Left lobe of liver (tissue), 2 donors: ENCODE data around the gene IL21R. TPM values are rescaled to one million over a fixed set of nuclear protein-coding genes. Genes with fewer than 3 reads are reported as not detected.

Experiments
- ATAC-seq: fragments of 200-7000 bp; cut with Tn5 transposase; one replicate; pipeline ENCODE4 v1.9.1; 2020; ENCODE audit warnings: mild to moderate bottlenecking, moderate library complexity
- DNase-seq: peaks from one replicate; pipeline ENCODE4 v3.0.0-alpha.2; 2020; ENCODE audit warnings: low spot score
- total RNA-seq: library from RNA; stranded (reverse); gene quantifications from one replicate; pipeline ENCODE4 v1.2.1, GENCODE V29; 2021
- donor health status: DM: no; HTN: no; CAD: no; lungs with moderate emphysema.
- donor health status: DM: no; HTN: yes; CAD: no.

The IL21R gene
- 0.33 TPM for total RNA-seq

DNA sequence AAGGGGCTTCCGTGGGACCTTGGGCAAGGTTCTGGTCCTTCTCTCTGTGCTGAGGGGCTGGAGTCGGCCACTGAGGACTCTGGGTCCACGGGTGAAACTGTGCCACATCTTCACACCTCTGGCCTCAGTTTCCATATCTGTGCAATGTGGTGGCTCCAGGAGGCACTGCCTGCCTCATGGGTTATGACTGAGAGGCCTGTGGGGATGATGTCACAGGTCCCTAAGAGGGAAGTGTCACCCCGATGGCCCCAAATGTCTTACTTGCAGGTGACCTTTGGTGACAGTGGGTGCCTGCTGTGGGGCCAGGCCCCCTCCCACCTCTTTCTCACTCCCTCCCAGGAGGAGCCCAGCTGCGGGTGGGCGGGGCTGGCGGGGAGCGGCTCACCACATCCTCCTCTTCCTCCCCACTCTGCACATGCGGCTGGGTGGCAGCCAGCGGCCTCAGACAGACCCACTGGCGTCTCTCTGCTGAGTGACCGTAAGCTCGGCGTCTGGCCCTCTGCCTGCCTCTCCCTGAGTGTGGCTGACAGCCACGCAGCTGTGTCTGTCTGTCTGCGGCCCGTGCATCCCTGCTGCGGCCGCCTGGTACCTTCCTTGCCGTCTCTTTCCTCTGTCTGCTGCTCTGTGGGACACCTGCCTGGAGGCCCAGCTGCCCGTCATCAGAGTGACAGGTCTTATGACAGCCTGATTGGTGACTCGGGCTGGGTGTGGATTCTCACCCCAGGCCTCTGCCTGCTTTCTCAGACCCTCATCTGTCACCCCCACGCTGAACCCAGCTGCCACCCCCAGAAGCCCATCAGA, at the start of gene IL21R:
Gene IL21R, plus strand, starts transcription at position 407 of the 801 bp plus-strand sequence. CDS start 27,898 bp downstream, outside the sequence.
- DNase-seq, result peak; percentile 56
- peak; percentile 75 for ATAC-seq

DNA sequence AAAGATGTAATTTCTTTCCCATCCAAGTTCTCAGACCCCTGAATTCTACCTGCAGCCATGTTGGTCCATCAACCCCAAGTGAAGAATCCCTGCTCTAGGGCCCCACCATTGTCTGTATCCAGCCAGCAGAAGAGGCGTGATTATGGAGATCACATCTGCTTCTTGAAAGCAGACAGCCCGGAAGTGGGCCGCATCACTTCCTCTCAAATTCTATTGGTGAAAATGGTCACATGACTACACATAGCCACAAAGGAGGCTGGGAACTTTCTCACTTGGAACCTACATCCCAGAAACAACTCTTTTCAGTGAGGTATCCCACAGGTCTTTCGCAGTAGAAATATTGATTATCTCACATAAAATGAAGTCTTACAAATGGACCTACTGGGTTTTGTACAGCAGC, 48.1 kb upstream of the IL21R start:
- DNase-seq, result no peak
- ATAC-seq, result no peak

DNA sequence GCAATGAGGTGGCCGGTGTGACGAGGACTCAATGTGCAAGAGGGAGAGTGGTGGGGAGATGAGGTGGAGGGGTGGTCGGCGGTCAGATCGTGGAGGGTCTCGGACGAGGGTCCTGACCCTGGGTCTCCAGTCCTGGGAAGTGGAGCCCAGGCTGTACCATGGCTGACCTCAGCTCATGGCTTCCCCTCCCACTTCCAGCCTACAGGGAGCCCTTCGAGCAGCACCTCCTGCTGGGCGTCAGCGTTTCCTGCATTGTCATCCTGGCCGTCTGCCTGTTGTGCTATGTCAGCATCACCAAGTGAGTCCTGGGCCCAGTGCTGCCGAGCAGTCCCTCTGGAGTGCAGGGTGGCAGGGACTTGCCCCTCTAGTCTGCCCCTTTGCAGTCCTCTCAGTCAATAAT, 46.4 kb upstream of the IL21R start:
- ATAC-seq (peak; percentile 82), DNase-seq (no peak)

DNA sequence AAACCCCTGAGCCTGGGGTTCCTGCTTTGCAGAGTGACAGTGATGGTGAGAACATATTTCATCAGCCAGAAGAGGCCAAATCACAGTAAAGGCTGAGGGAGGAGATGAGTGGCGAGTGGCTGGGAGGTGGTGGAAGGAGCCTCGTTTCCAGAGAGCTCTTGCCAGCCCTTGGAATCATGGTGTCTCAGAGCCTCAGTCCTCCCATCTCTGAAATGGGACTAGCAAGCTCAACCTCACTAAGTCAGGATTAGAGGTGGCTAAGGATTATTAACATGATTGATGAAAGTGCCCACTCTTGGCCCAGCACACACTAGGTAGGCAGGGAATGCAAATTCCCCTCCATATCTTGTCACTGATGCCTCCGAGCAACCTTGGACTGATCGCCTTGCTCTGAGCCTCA, 45.2 kb upstream of the IL21R start:
- no peak for DNase-seq
- no peak for ATAC-seq

DNA sequence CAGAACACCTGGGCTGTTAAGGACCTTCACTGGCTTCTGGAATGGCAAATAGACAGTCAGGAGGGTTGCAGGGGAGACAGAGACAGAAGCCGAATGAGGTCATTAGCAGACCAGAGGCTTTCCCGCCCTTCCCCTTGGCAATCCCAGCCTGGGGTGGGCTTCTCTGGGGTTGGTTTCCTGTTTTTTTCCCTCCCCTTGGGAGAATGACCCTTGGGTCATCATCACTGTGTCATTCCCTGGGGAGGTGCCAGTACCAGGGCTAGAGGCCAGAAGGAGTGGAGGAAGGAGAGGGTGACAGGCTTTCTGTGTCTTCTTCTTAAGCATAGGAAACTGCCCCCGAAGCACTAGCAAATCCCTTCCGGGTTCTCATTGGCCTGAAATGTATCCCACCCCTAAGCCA, 42.9 kb upstream of the IL21R start:
- ATAC-seq (no peak), DNase-seq (no peak)

DNA sequence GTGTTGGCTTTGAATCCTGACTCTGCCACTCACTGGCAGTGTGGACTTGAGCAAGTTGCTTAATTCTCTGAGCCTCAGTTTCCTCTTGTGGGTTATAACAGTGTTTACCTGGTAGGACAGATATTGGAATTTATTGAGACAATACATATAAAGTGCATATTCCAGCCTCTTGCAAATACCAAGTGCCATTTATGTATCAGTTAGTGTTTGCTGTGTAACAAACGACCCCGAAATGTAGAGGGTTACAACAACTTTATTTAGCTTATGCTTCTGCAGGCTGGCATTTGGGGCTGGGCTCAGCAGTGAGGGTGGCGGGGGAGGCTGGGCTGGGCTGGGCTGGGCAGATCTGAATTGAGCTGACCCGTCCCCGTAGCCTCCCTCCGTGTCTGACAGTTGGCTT, 42.4 kb upstream of the IL21R start:
- ATAC-seq (no peak), DNase-seq (no peak)

DNA sequence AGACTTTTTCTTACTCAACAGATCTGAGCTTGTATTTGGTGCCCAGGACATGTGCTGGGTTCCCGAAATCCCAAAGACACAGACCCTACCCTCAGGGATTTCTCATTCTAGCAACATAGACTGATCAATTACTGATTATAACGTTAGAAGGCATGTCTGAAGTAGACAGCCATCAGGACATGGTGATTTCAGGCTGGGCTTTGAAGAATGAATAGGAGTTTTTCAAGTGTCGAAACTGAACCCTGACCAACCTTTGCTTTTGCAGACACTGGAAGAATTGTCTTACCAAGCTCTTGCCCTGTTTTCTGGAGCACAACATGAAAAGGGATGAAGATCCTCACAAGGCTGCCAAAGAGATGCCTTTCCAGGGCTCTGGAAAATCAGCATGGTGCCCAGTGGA, 40.0 kb upstream of the IL21R start:
- DNase-seq (no peak), ATAC-seq (no peak)

DNA sequence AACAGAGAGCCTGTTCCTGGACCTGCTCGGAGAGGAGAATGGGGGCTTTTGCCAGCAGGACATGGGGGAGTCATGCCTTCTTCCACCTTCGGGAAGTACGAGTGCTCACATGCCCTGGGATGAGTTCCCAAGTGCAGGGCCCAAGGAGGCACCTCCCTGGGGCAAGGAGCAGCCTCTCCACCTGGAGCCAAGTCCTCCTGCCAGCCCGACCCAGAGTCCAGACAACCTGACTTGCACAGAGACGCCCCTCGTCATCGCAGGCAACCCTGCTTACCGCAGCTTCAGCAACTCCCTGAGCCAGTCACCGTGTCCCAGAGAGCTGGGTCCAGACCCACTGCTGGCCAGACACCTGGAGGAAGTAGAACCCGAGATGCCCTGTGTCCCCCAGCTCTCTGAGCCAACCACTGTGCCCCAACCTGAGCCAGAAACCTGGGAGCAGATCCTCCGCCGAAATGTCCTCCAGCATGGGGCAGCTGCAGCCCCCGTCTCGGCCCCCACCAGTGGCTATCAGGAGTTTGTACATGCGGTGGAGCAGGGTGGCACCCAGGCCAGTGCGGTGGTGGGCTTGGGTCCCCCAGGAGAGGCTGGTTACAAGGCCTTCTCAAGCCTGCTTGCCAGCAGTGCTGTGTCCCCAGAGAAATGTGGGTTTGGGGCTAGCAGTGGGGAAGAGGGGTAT, 39.3 kb upstream of the IL21R start:
- ATAC-seq (no peak), DNase-seq (peak; percentile 49)

DNA sequence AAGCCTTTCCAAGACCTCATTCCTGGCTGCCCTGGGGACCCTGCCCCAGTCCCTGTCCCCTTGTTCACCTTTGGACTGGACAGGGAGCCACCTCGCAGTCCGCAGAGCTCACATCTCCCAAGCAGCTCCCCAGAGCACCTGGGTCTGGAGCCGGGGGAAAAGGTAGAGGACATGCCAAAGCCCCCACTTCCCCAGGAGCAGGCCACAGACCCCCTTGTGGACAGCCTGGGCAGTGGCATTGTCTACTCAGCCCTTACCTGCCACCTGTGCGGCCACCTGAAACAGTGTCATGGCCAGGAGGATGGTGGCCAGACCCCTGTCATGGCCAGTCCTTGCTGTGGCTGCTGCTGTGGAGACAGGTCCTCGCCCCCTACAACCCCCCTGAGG, 38.7 kb upstream of the IL21R start:
- peak; percentile 53 for DNase-seq
- ATAC-seq, result peak; percentile 4

DNA sequence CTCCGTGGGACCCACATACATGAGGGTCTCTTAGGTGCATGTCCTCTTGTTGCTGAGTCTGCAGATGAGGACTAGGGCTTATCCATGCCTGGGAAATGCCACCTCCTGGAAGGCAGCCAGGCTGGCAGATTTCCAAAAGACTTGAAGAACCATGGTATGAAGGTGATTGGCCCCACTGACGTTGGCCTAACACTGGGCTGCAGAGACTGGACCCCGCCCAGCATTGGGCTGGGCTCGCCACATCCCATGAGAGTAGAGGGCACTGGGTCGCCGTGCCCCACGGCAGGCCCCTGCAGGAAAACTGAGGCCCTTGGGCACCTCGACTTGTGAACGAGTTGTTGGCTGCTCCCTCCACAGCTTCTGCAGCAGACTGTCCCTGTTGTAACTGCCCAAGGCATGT, 38.2 kb upstream of the IL21R start:
- peak; percentile 80 for ATAC-seq
- DNase-seq, result peak; percentile 99

DNA sequence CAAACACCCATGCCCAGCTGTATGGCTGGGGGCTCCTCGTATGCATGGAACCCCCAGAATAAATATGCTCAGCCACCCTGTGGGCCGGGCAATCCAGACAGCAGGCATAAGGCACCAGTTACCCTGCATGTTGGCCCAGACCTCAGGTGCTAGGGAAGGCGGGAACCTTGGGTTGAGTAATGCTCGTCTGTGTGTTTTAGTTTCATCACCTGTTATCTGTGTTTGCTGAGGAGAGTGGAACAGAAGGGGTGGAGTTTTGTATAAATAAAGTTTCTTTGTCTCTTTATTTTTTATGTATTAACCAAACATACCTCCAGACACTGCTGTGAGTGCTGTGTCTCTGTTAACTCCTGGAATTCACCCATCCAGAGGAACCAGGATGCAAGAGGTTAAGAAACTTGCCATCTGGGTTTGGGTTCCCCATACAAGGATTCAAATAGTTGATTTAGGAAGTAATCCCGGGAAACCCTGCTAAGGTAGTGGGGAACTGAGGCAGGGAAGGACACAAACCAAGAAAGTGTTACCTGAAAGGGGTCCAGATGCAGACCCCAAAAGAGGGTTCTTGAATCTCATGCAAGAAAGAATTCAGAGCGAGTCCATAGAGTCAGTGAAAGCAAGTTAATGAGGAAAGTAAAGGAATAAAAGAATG, 37.4 kb upstream of the IL21R start:
- peak; percentile 73 for ATAC-seq
- peak; percentile 87 for DNase-seq

DNA sequence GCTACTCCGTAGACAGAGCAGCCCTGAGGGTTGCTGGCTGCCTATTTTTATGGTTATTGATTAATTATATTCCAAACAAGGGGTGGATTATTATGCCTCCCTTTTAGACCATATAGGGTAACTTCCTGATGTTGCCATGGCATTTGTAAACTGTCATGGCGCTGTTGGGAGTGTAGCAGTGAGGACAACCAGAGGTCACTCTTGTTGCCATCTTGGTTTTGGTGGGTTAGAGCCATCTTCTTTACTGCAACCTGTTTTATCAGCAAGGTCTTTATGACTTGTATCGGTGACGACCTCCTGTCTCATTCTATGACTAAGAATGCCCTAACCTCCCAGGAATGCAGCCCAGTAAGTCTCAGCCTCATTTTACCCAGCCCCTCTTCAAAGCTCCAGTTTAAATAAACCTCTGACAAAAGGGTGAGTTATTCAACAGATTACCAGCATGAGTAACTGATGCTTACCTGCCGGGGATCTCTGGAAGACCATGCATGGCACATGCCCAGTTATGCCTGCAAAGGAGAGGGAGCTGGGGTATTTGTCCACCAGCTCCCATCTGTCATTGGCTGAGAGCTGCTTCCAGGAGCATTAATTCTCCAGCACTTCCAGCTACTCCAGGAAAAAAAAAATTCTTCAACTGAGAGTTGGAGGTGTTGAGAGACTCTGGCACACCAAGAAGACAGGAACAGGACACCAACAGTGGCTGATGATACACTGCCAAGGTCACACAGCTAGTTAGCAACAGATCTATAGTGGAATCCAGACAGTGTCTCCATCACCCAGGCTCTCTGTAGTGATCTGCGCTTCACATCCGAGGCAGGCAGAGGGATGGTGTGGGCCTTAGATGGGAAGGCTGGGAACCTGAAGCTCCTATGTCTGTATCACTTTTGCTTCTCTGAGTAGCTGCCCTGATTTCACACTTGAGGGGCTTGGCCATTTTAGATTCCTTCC, 36.6 kb upstream of the IL21R start:
- DNase-seq, result no peak
- peak; percentile 1 for ATAC-seq

DNA sequence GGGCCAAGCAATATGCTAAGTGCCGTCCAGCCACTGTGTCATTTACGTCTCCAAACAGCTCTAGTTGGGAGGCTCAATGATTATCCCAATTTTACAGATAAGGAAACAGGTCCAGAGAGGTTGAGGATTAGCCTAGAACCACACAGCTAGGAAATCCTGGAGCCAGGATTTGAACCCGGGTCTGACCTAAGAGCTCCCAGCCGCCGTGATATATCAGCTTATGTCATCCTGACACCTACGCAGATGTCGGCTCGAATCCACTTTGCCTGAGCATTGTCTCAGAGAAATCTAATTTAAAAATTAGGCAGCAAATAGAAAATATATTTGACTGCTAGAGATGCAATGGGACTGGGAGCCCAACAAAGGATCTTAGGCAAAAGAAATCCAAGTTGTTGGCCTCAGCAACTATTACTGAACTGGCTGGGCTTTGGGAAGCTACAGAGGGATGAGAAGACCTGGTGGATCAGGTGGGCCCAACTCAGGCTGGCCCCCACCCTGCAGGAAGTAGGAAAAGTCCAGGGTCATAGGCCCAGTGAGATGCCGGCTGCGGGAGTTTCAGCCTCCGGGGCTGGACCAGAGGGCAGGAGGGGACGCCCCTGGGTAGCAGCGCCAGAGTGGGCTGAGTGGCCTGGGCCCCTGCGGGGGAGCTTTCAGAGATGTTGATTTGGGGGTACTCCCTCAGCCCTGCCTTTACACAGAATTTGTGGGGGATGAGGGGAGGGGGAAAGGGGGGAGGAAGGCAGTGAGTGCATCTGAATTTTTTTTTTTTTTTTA, 35.1 kb upstream of the IL21R start:
- no peak for ATAC-seq
- no peak for DNase-seq

DNA sequence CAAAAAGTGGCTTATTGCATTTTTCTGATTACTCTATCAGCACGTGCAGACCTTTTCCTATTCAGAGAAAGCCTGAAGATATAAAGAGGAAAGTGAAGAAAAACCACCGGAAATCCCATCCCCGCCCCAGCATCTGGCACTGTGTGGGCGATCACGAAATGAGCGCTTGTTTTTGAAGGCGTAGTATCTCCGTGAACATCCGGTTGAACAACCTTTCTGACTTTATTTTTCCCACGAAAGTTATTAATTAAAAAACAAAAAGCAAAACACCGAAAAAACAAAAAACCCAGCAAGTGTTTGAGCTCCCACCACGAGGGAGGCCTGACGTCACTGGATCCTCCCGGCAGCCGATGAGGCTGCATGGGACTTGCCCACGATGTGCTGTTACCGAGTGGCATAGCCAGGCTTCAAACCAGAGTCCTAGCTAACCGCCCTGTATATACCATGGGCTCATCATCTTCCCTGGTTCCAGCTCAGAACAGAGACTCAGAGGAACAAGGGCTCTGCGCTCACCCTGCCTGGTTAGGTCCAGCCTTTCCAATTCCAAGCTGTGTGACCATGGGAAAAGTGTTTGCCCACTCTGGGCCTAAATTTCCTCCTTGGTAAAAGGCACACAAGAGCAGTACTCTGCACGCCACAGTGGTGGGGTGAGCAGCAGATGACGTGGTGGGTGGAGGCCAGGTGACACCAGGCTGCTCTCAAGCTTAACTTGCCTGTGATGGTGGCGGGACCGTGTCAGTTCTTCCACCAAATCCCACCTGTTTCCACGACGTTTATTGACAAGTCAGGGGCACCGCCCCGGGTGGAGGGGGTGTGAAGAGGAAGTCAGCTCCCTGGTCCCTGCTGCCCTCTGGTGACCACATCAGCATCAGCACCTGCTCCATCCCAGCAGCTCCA, 34.3 kb upstream of the IL21R start:
- ATAC-seq (peak; percentile 66), DNase-seq (peak; percentile 81)

DNA sequence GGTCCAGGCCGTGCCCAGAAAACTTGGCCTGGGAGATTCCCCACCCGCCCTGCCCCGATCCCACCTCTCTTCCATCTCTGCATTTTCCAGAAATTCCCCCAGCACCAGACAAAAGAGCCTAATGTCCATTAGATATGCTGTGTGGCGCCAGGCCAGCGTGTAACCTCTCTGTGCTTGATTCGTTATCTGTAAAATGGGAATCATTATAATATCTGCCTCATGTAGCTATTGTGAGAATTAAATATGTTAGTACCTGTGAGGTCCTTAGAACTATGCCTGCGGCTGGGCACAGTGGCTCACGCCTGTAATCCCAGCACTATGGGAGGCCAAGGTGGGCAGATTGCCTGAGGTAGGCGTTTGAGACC, 33.6 kb upstream of the IL21R start:
- ATAC-seq (no peak), DNase-seq (no peak)

DNA sequence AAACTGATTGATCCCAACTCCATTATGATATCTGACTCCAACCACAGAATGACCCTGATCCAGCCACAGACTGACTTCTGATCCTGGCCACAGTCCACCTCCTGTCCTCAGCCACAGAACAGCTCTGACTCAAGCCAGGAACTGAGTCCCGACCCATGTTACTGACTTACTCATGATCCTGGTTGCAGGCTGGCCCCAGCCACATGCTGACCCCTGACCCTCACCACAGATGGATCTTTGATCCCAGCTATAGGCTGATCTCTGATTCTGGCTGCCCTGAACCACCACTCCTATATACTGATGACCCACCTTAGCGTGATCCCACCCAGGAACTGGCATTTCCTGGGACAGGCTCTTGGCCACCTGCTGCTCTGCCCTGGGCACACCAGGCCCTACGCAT, 32.2 kb upstream of the IL21R start:
- ATAC-seq (no peak), DNase-seq (no peak)

DNA sequence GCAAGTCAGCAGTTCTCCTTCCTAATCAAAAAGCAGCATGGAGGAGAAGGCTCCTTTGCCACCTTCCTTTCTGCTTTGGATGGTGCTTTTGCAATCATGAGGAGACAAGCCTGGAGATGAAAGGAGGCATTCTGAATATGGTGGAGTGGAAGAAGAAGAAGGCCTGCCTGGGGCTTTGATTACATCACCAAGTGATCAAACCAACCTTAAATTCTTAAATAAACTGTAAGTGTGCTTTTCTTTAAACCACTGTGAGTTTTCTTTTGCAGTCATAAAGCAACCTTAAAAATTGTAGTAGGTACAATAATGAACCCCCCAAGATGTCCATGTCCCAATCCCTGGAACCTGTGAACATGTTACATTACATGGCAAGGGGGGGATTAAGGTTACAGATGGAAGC, 31.7 kb upstream of the IL21R start:
- ATAC-seq (no peak), DNase-seq (no peak)

DNA sequence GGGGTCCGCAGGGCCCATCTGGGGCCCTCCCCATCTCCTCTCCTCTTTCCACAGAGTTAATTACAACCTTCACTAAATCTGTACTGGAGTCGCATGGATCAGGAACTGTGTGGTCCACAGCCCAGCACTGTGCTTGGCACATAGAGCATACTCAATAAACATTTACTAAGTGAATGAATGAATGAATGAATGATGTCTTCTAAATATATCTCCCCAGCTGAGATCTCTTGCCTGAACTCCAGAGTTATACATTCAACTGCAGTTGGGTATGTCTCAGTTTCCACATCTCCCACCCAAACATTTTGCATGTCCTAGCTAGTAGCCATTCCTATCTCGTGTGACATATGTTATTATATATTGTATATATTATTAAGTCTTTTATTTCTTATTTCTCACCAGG, 28.7 kb upstream of the IL21R start:
- ATAC-seq, result no peak
- DNase-seq, result no peak

DNA sequence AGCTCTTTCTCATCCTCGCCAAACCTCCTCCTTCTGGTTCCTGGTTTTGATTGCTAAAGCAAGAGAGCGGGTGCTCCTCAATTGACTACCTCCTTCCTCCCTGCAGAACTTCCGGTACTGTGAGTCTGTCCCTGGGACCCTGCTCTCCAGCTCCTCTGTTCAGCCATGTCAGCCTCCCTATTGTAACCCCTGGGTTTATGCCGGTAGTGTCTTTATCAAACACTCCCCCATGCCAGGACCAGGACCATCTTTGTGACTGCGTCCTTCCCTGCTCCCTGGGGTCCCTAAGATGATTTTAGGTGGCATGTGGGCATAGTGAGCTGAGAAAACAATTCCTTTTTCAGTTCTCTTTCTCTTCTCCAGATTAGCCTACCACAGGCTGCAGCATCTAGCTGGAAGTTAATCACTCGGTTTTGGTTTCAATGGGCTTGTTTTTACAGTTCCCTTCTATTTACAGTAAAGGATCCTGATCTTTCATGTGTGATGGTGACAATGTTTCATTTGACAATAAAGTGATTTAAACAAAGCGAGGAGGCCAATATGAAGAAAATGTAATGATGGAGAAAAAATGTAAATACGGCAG, 27.7 kb upstream of the IL21R start:
- peak; percentile 29 for DNase-seq
- no peak for ATAC-seq
